Anterior cingulate cortex (tissue), 58 donors: ENCODE results near the gene ACSL1.

Experiments used
- DNase-seq, 58 donors: peaks; one replicate each; lab custom pipeline; 2025; lab: John Stamatoyannopoulos, UW

The ACSL1 gene

GRCh38 chr4:184814686-184815045 is 11.1 kb downstream of the ACSL1 start:
- DNase-seq = no peak

GRCh38 chr4:184812651-184813181 is 13.1 kb downstream of the ACSL1 start:
- no peak for DNase-seq

DNA sequence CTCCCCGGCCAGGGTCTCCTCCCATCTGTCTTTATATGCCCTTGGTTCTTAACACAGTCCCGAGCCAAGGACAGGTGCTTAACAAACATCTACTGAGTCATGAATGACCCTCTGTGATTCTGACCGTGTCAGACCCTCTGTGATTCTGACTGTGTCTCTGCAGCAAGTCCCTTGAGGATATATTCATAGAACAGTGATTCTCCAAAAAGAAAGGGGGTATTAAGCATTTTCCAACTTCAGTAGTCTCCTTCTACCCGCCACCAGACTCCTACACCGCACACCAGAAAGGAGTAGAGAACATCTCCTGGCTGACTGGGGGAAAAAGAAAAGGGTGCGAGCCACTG is 13.6 kb downstream of the ACSL1 start:
- no peak for DNase-seq

GRCh38 chr4:184811526-184812198 is 14.1 kb downstream of the ACSL1 start:
- DNase-seq = peak in 2 of 58 donors; percentile 13 to 25

DNA sequence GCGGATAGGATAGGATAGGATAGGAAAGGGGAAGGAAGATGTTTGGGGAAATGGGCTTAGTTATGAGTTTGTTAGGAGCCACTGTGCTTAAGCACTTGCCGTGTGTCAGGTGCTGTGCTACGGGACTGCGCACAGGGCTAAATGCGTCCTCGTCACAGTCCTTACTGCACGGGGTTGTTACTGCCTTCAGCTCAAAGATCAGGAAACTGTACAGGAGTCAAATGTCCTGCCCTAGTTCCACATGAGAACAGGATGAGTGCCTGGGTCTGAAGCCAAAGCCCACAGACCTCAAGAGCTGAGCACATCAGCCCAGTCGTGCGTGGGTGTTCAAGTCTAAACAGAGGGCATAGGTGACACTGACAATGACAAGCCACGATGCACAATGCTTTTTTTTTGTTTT is 15.0 kb downstream of the ACSL1 start:
- DNase-seq = no peak

- DNase-seq = no peak
Measured at GRCh38 chr4:184808713-184809050, 17.1 kb downstream of the ACSL1 start.

GRCh38 chr4:184807797-184808712 is 17.7 kb downstream of the ACSL1 start:
- peak in 54 of 58 donors; percentile 5 to 92 (median 66) for DNase-seq

DNA sequence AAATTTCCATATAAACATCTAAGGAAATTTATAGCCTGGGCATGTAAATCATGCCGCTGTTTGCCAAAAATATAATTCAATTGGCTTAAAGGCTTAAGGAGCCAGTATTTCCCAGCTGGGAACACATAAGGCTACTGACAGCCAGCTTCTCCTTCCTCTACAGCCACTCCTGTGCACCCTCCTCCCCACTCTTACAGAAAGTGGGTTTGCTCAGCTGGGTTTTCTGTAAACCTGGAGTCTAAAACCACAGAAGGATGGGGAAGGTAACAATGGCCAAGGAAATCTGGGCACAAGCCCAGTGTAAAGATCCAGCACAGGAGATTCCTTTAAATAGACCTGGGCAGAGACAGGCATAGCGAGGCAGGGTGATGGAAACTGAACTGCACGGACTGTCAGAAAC is 18.5 kb downstream of the ACSL1 start:
- peak in 5 of 58 donors; percentile 11 to 47 (median 27) for DNase-seq

DNA sequence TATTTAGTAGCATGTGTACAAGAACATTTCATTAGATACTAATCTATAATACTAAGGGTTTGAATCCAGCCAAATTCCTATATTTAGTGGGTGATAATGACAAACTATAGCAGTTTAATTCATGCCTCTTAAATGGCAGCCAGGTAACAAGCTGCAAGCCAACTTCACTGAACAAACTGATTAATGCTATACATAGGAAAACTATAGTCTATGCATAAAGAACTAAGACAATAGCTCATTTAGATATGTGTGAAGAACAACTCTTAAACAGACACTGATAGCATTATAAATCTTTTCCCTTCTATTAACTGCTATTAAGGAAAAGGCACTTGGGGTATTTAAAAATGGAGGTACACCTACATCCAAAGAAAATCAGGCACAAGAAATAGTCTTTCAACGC is 19.1 kb downstream of the ACSL1 start:
- DNase-seq = no peak

GRCh38 chr4:184806229-184806550 is 19.6 kb downstream of the ACSL1 start:
- DNase-seq = peak in 1 of 58 donors; percentile 51

DNA sequence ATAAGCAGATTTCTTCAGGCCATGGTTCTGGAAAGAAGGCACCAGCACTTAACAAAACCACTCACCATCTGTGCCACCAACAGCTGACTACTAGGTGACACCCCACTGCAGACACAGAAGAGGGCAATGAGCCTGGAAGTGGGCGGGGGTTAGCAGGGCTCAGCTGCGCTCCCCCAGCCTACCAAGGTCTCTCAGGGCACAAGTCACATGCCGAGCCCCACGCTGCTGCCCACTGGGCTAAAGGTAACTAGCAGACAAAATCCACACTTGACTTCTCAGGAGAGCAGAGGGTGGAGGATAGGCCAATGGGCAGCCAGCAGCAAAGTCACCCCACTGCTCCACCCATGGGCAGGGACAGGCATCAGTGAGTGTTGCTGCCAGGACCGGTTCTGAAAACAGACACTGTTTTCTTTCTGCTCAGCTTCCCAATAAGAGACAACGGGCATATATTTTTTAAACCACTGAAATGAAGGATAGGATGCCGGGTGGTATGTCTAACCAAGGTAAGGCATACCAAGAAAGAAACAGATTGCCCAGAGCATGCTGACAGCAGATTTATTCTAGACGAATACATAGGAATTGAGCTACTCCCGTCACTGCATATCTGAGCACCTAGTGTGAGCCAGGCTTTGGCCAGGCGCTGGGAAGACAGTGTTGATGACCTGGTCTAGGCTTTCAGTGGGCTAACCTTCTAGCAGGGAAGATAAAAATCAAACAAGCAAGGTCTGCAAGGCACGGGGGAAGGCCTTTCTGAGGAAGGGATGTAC is 20.1 kb downstream of the ACSL1 start:
- peak in 48 of 58 donors; percentile 5 to 88 (median 56) for DNase-seq

- no peak for DNase-seq
Measured at GRCh38 chr4:184804621-184805020, 21.1 kb downstream of the ACSL1 start.

DNA sequence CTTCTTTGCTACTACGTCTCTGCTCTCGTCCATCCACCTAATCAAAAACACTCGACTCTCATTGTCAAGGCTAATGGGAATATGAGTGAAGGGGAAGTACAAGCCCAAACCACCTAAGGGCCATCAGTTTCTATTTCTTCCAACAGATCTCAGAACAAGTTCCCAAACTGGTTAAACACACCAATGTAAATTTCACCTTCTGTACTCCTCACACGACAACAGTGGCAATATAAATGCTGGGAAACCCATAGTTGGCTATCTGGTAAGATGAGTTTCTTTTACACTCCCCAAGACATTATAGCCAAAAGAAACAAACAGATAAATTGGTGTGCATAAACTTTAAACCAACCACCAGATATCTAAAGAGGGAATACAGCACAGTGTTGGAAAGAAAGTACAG is 21.9 kb downstream of the ACSL1 start:
- DNase-seq = no peak

DNA sequence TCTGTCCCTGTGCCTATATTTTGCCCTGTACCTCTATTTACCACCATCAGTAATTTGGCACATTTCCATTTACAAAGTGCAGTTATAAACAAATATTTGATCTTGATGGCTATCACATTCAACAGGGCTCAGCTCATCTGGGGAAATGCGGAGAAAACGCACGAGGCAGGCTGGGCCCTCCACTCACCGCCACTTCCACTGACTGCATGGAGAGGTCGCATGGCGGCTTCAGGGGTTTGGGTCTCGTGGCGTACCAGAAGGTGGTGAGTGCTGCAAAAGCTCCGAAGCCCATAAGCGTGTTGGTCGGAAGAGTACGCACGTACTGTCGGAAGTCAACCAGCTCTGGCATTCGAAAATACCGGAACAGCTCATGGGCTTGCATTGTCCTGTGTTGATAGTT is 22.6 kb downstream of the ACSL1 start:
- no peak for DNase-seq

- no peak for DNase-seq
Measured at GRCh38 chr4:184802697-184803015, 23.1 kb downstream of the ACSL1 start.

DNA sequence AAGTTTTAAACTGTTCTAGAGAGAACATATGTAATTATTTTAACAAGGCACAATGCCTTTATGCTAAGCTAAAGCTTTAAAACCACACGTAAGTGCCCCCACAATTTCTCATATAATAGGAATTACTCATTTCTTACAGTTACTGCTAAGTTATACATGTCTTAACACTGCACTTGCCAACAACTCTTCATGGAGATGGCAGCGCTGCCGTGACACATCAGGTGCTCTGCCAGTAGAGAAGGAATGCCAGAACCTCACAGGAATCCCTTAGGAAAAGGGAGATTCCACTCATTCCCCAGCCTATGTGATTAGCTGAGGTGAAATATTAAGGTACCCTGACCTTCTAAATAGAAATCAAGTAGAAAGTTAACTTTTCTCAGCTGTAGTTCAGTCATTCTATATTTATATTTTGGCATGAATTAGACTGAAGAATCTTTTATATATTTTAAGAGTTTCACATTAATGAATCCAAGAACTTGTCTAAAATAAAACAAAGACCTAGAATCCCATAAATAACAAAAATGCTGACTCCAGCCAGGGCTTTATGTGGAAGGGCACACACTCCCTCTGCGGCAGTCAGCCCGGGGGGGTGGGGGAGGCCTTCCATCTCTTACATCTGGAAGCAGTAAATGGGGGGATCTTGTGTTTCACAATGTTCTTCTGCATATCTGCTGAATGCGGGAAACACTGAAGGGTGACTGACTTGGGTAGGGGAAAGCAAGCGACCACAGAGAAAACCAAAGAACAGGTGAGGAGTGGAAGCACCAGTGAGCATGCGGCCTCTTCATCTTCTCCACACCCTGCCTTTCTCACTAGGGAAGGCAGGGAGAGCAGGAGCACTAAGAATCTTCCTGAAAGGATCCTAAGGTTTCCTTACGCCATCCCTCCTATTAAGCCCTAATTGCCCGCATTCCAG is 23.7 kb downstream of the ACSL1 start:
- no peak for DNase-seq

DNA sequence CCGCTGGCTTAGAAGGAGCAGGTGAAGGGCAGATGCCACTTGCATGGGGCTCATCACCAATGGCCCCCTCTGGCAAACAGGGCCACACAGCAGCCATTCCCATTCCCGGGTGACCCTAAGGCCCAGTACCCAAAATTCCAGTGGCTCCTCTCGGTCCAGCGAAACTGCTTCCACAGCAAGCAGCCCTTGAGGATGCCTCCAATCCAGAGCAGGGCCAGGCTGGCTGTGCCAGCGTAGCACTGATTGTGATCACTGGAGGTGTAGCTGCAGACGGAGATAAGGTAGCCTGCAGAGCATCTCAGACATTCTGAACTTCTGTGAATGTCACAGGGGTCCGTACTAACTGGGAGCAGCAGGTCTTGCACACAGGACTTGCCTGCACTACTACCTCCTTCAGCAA is 27.3 kb downstream of the ACSL1 start:
- no peak for DNase-seq

GRCh38 chr4:184796906-184797305 is 28.9 kb downstream of the ACSL1 start:
- DNase-seq = no peak

DNA sequence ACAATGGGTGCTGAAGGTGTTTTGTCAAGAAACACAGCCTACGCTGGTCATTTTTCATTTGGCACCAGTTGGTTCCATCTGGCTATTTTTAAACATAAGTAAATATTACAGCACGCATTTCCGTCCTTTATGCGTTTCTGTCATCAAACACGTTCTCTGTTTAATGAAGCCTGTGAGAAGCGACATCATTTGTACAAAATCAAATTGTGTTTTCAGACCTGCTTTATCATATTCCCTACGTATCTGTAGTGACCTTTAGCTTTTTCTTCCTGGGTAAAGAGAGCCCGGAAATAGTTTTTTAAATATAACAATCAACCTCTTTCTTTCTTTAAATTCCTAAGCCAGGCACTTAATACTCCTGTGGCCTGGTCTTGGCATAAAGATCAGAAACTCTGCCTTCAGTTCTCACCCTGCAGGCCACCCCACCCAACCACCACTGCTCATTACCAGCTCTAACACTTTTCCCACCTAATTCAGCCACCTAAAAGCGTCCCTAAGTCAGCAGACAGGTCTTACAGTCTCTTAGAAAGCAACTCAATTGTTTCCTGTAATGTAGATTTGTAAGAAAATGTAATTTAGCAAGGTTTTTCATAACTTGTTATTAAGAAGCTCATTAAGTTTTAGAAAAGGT is 30.4 kb downstream of the ACSL1 start:
- no peak for DNase-seq

GRCh38 chr4:184794470-184794869 is 31.3 kb downstream of the ACSL1 start:
- DNase-seq = no peak
